Stimulated activated CD8-positive, alpha-beta memory T cell treated with anti-CD3 and anti-CD28 coated beads, Interleukin-7, amount 100 ng/mL, for 4 hours (primary cell): ENCODE data around the gene DYSF.

Experiments used
- DNase-seq, 2 donors: peaks; one replicate each; pipeline ENCODE4 v3.0.0-alpha.2; 2020; ENCODE audit warnings: low read depth in 2 of 2

DYSF gene

GRCh38 chr2:71672826-71673795 lies 219.8 kb downstream of the DYSF start:
- no peak for DNase-seq

- DNase-seq = no peak
These were observed 220.9 kb downstream of the DYSF start for GRCh38 chr2:71674158-71674851.

- DNase-seq = no peak
These were observed 221.9 kb downstream of the DYSF start for GRCh38 chr2:71675296-71675695.

- DNase-seq = no peak
These were observed 225.5 kb downstream of the DYSF start for GRCh38 chr2:71678874-71679273.

GRCh38 chr2:71679491-71679890 lies 226.1 kb downstream of the DYSF start:
- DNase-seq = no peak

GRCh38 chr2:71680925-71681324 lies 227.6 kb downstream of the DYSF start:
- DNase-seq = no peak

- DNase-seq = no peak
These were observed 228.3 kb downstream of the DYSF start for GRCh38 chr2:71681626-71682025.

- no peak for DNase-seq
These were observed 229.0 kb downstream of the DYSF start for GRCh38 chr2:71682341-71682740.

GRCh38 chr2:71683070-71683469 lies 229.7 kb downstream of the DYSF start:
- no peak for DNase-seq

GRCh38 chr2:71683666-71684065 lies 230.3 kb downstream of the DYSF start:
- no peak for DNase-seq

- no peak for DNase-seq
These were observed 231.1 kb downstream of the DYSF start for GRCh38 chr2:71684226-71685072.

GRCh38 chr2:71685073-71685848 lies 231.9 kb downstream of the DYSF start:
- DNase-seq = no peak

- DNase-seq = no peak
These were observed 232.7 kb downstream of the DYSF start for GRCh38 chr2:71685941-71686611.

- DNase-seq = no peak
These were observed 233.4 kb downstream of the DYSF start for GRCh38 chr2:71686781-71687180.

GRCh38 chr2:71687412-71687811 lies 234.1 kb downstream of the DYSF start:
- no peak for DNase-seq

GRCh38 chr2:71688530-71688929 lies 235.2 kb downstream of the DYSF start:
- no peak for DNase-seq

GRCh38 chr2:71689393-71689792 lies 236.0 kb downstream of the DYSF start:
- DNase-seq = no peak

GRCh38 chr2:71689968-71690834 lies 236.8 kb downstream of the DYSF start:
- no peak for DNase-seq

GRCh38 chr2:71690876-71691475 lies 237.6 kb downstream of the DYSF start:
- no peak for DNase-seq
